Hematopoietic multipotent progenitor cell treated with erythropoietin and hydrocortisone succinate and interleukin-3 and kit ligand, for 15 days (in vitro differentiated cells): ENCODE results near the gene PDPK1.
"Not testable (repeated sequence)": the region's sequence is repeated elsewhere in the genome, so short reads cannot be mapped to it uniquely, and the experiment has no call there.

Source experiments
- DNase-seq: peaks from one replicate; pipeline ENCODE4 v3.0.0-alpha.2; 2015; ENCODE audit warnings: low spot score

Gene PDPK1

DNA sequence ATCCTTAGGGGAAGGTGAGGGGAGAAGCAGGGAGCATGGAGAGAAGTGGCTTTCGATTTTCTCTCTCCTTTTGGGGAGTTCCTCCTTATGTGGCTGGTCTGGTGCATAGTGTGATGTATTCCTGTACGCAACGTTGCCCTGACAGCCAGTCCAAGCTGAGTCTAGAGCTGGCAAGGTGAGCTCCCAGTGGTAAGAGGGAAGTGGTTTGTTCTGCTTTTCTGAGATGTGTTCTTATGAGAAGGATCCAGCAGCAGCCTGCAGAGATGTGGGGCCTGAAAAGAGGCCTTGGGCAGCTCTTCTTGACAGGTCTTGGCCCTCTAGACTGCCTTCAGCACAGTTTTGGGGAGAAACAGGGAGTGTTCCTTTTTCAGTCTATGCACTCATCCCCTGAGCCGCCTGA is 3.1 kb downstream of the PDPK1 start:
- not testable (repeated sequence) for DNase-seq

GRCh38 chr16:2541409-2541808 is 3.6 kb downstream of the PDPK1 start:
- not testable (repeated sequence) for DNase-seq

- not testable (repeated sequence) for DNase-seq
Measured at GRCh38 chr16:2543771-2544170, 6.0 kb downstream of the PDPK1 start.

DNA sequence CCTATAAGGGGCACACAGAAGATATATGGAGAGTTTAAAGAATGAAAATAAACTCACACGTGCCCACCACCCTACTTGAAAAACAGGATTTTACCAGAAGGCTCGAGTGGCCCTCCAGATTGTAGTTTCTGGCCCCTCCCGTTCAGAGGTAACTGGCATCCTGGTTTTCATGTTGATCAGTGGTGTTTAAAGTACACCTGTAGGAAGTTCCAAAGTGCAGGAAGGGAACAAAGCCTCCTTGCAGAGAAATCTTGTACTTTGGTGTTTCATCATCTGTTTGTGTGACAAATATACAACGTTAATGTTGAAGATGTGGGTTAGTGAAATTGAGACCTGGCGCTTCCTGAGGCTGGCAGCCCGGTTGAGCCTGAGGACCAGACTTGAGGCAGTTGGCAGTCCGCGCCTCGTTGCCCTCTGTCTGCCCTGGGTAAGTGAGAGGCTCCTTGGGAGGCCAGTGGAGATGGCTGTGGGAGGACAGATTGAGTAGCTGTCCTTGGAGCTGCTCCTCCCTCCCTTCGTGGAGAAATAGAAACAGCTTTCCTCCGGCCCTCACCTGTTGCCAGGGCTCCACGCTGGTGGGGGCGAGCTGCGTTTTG is 12.6 kb downstream of the PDPK1 start:
- not testable (repeated sequence) for DNase-seq

- not testable (repeated sequence) for DNase-seq
Measured at GRCh38 chr16:2551420-2551889, 13.6 kb downstream of the PDPK1 start.

DNA sequence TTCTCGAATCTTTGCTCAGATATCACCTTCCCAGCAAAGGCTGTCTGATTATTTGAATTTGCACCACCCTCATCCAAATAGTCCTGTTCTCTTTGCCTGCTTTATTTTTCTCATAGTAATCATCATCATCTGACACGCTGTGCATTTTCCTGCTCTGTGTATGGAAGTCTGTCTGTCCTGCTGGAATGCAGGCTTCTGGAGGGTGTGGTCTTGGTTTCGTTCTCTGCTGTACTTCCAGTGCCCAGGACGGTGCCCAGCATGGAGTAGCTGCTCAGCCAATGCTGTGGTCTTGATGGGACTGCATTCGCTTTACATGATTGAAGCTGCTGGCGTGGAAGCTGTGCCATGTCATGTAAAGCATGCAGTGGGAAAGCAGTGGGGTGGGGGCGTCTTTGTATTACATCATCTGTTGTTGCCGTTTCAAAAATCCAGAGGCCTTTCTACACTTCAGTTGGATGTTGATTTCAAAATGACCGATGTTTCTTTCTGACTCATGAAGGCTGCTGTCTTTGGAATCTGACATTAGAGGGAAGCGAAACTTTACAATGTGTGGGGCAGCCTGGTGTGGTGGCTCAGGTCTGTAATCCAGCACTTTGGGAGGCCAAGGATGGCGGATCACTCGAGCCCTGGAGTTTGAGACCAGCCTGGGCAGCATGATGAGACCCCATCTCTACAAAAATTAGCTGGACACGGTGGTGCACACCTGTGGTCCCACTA is 17.0 kb downstream of the PDPK1 start:
- not testable (repeated sequence) for DNase-seq

GRCh38 chr16:2557150-2557549 is 19.3 kb downstream of the PDPK1 start:
- not testable (repeated sequence) for DNase-seq

DNA sequence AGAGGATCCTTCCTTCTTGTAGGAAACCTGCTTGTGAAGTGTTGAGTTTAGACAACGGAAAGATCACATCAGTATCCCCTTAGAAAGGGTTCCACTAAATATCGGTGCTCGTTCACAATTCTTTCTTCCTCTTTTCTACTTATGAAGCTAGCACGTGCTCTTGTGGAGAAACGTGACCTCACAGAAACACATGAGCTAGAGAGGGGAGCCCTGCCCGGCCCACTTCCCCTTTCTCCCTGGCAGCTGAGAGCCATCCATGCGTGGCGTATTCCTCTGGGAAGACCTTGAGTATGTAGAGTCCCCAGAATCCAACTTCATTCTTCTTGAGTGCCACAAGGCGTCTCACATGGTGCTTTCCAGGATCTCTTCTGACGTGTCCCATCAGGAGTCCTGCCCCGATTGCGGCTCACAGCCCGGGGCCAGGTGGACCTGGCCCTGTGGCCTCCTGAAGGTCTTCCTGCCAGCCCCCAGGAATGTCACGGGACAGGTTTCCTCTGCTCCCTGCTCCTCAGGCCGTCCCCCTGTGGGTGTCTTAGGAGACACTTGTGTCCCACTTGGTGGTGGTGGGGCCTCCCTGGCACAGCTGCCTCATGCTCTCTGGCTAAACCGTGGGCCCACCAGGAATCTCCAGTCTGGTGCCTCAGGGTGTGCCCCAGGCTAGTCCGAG is 22.4 kb downstream of the PDPK1 start:
- DNase-seq: not testable (repeated sequence)

- DNase-seq: not testable (repeated sequence)
Measured at GRCh38 chr16:2560798-2561133, 22.9 kb downstream of the PDPK1 start.

- DNase-seq: not testable (repeated sequence)
Measured at GRCh38 chr16:2567506-2567905, 29.7 kb downstream of the PDPK1 start.

DNA sequence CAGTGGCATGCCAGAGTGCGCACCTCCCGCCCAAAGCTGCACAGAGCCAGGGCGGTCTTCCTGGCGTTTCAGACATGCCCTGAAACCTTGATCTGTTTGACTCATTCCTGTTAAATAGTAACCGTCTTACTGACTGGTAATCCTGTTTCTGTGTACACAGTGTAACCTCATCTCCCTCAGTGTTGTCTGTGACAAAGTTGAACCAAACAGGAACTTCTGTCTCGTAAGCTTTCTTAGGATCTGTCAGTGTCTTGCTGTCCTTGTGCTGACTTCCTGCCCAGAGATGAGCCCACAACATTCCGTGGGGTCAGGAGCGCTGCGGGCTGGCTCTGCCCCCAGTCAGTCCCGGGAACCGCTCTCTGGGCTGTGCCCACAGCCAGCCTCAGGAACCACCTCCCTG is 30.8 kb downstream of the PDPK1 start:
- not testable (repeated sequence) for DNase-seq

DNA sequence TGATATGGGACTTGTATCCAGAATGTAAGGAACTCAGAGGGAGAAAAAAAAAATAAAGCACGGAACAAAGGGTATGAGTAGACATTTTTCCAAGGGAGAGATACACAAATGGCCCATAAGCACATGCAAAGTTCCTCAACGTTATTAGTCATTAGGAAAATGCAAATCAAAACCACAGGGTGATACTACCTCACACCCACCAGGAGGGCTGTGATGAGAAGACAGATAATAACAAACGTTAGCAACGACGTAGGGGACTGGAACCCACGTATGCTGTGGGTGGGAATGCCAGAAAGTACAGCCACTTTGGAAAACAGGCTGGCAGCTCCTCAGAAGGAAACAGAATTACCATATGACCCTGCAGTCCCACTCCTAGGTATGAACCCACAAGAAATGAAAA is 34.9 kb downstream of the PDPK1 start:
- DNase-seq: not testable (repeated sequence)

- DNase-seq: not testable (repeated sequence)
Measured at GRCh38 chr16:2575839-2576238, 38.0 kb downstream of the PDPK1 start.

- not testable (repeated sequence) for DNase-seq
Measured at GRCh38 chr16:2577044-2577443, 39.2 kb downstream of the PDPK1 start.

GRCh38 chr16:2578905-2579304 is 41.1 kb downstream of the PDPK1 start:
- DNase-seq: not testable (repeated sequence)

DNA sequence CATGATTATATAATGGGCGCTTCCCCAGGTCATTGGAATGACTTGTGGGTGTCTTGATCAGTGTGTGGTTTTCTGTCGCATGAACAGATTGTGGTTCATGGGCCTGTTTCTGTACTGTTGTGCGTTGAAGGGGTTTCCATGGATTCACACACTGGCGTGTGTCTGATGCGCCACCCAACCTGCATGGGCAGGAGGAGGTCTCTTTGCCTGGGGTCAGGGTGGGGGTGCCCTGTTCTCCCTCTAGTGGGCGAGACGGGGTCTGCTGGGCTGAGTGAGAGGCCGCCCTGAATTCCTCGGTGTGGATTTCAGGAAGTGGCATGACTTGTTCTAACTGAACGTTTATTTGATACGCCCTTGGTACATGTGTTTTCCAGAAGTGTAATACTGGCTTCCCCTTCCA is 42.3 kb downstream of the PDPK1 start:
- not testable (repeated sequence) for DNase-seq

DNA sequence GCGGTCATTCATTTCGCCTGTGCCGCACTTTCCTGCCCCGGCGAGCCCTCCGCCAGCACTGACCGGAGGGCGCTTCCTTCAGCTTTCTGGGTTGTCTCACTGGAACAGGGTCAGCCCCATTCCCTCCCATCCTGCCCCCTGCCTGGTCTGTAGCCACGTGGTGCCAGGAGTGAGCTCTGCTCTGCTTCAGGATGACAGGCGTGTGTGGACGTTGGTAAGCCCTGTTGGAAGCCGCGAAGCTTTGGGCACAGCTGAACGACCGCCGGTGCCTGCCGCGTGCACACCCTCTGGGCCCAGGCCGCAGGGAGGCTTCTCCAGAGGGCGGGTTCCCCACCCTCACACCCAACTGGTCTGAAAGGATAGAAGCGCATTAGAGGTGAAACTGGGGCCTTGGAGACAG is 43.0 kb downstream of the PDPK1 start:
- not testable (repeated sequence) for DNase-seq

DNA sequence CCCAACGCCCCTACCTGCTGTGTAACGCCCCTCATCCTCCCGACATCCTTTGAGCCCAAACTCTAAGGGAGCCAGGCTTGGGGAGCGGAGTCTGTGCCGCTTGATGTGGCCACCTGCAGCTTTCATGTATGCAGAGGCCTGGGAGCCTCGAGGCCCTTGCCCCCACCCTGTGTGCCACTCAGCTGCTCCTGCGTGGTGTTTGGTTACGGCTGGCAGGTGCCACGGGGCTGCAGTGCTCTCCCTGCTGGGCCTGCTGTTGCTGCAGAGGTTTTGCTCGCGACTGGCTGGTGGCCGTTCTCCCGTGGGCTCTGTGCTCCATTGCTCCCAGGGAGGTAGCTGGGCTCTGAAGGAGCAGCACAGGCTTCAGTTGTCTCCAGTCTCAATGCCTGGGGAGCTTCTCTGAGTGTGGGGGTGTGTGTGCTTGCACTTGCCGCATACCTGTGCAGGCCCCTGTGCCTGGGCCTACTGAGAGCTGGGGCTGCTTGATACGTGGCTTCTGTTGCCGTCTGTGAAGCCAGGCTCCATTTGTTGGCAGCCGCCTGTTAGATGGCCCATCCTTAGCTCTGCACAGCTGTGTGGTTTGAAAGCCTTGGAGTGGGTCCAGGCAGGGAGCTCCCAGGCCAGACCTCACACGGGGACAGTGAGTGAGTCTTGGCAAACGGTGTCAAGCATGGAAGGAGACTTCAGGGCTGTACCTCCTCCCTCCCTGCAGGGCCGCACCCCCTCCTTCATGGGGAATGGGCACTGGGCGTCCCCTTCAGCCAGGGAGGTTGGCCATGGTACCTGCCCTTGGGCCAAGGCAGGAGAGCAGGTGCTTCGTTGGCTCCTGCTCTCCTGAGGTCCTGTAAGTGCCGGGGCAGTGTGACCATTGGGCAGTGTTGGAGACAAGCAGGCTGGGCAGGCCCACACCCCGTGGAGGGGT is 47.2 kb downstream of the PDPK1 start:
- DNase-seq: no peak

DNA sequence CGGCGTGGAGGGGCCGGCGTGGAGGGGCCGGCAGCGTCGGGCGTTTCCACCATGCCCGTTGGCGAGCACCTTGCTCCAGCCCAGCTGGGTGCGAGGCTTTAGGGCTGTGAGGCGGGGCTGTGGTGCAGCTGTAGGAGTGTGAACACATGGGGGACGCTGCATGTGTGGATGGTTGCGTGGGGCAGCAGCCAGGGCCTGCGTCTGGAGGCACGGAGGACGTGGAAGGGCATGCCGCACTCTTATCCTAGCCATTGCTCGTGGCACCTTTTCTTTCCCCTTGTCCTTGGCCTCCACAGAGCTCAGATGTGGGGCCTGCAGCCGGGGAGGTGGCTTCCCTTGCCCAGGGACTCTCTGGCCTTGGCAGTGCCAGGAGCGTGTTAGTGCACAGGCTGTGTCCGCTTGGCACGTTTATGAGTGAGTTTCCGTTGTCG is 47.8 kb downstream of the PDPK1 start:
- DNase-seq: no peak

DNA sequence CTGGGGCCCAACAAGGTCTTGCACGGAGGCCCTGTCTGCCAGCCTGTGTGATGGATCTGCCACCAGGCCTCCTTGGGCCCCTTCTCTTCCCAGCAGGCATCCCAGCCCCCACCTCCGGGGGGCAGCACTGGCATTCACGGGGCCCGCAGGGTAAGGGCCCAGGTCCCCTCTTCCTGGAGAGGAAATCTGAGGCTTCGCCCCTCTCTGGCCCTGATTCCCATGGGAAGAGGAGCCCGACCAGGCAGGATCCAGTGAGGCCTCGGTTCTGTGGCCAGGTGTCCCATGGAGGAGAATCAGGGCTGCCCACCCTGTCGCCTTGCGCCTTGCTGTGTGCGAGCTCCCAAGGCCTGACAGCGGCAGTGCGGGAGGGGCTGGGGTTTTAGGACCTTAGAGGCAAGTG is 48.4 kb downstream of the PDPK1 start:
- DNase-seq: no peak

DNA sequence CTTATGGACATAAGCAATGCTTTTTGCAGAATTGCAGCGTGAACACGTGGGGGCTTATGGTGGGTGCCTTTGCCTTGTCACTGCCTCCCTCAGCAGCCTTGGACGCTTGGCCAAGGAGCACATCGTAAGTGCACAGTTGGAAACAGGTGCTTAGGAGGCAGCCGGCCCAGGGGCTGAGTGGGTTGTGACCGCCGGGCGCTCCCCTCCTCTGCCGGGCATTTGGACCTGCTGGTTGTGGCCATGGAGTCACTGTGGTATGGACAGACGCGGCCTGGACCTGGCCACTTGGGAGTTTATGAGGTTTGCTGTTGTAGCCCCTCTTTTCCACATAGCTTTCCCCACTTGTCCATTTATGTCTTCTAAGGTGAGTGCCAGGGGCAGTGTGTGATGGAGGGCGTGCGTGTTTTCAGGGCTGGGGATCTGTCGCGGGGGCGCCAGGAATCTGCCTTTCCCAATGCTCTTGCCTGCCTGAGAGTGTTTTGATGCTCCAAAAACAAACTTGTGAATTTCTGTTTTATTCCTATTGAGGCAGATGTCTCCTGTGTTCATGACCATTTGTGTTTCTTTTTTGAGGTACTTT is 49.2 kb downstream of the PDPK1 start:
- no peak for DNase-seq
